NT2/D1 (cell line): ENCODE measurements around the gene DCC.

Experiments used
- SUZ12 ChIP-seq: IDR thresholded peaks from 2 replicates; pipeline ENCODE4 v1.6.1; 2011; ENCODE audit not compliant: insufficient read length, insufficient read depth; ENCODE audit errors: extremely low read depth
- YY1 ChIP-seq: IDR thresholded peaks from 2 replicates; pipeline ENCODE4 v1.6.1; 2011; ENCODE audit not compliant: insufficient read length, insufficient read depth
- ZNF274 ChIP-seq: IDR thresholded peaks from 2 replicates; pipeline ENCODE4 v1.6.1; 2011; ENCODE audit warnings: mild to moderate bottlenecking, low read depth, low read length

DNA sequence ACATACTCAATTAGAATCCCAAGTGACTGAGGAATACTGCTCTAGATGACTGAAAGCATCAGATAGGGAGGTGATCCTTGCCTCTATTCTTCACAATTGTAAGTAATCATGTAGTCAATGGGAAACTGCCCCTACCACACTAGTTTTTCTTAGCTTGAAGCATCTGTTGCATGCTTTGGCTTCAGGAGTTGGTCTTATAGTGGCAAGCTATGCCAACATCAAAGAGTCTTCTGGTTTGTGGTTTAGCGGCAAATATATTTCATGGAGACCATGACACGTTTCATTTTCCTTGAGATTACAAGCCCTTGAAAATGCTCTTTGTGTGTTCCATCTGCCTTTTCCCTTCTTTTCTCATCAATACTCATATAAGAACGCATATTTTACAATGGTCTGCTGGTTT lies 12.9 kb downstream of the DCC start:
- TF ChIP-seq ZNF274 (no peak), YY1 (no peak), SUZ12 (no peak)
